ENCODE results near the gene STRA6. TPM values are rescaled to one million over a fixed set of nuclear protein-coding genes. Genes with fewer than 3 reads are reported as not detected.

STRA6 gene
- total RNA-seq, 1 experiment from 2014 or later = 0.29 TPM

GRCh38 chr15:74193299-74193718, 9.3 kb downstream of the STRA6 start:
- Histone ChIP-seq H3K36me3 (ENCODE audit: low read depth, low read length) (no peaks in the 10 kb centered on the region), H3K9ac (ENCODE audit: low read length) (no peak overlapping the region), H3K4me2 (ENCODE audit: low read length) (0 out of 2 replicates have a peak overlapping the region, but pooled peaks have one; percentile 29), H3K4me3 (ENCODE audit: low read length) (no peak overlapping the region), H3K9me3 (ENCODE audit: low read length) (no peaks in the 10 kb centered on the region), H4K20me1 (ENCODE audit: low read length) (no peaks in the 10 kb centered on the region), H3F3A (ENCODE audit: low read length, unreplicated experiment) (peaks cover 5% of the 10 kb centered on the region), H3K4me1 (ENCODE audit: insufficient read depth, low read length) (peaks cover 50% of the 10 kb centered on the region), H2AFZ (ENCODE audit: low read length) (no peak overlapping the region), H3K79me2 (ENCODE audit: low read length) (no peaks in the 10 kb centered on the region), H3K9me2 (replicated peaks; ENCODE audit: low read length) (no peaks in the 10 kb centered on the region), H3K27ac (ENCODE audit: low read length) (peak overlapping the region; percentile 77), H3K27me3 (ENCODE audit: low read length) (no peaks in the 10 kb centered on the region)
- intact Hi-C loops (cut with micrococcal nuclease) = no loop called here
- CTCF ChIA-PET = no interaction called here
- POLR2A ChIA-PET (ENCODE audit: unreplicated experiment) = interaction anchor here (0.7 kb wide), 1 partner anchor 26 kb away, joined by 3 read pairs; no protein-coding TSS in a partner anchor
- ATAC-seq (peak; percentile 84), DNase-seq (peak; percentile 93)
- no TSS peak for BruUV-seq (replicated peaks)
- no peak for TF ChIP-seq EZH2phosphoT487 (IDR thresholded peaks at IDR 0.05; ENCODE audit: borderline replicate concordance, low read length)
- TF ChIP-seq EZH2 (IDR thresholded peaks at IDR 0.05; ENCODE audit: low read length, unreplicated experiment) = no peak
- TF ChIP-seq, protein P1, sequence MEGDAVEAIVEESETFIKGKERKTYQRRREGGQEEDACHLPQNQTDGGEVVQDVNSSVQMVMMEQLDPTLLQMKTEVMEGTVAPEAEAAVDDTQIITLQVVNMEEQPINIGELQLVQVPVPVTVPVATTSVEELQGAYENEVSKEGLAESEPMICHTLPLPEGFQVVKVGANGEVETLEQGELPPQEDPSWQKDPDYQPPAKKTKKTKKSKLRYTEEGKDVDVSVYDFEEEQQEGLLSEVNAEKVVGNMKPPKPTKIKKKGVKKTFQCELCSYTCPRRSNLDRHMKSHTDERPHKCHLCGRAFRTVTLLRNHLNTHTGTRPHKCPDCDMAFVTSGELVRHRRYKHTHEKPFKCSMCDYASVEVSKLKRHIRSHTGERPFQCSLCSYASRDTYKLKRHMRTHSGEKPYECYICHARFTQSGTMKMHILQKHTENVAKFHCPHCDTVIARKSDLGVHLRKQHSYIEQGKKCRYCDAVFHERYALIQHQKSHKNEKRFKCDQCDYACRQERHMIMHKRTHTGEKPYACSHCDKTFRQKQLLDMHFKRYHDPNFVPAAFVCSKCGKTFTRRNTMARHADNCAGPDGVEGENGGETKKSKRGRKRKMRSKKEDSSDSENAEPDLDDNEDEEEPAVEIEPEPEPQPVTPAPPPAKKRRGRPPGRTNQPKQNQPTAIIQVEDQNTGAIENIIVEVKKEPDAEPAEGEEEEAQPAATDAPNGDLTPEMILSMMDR (conservative IDR thresholded peaks at IDR 0.05; ENCODE audit: low read depth, low read length) = no peak

DNA sequence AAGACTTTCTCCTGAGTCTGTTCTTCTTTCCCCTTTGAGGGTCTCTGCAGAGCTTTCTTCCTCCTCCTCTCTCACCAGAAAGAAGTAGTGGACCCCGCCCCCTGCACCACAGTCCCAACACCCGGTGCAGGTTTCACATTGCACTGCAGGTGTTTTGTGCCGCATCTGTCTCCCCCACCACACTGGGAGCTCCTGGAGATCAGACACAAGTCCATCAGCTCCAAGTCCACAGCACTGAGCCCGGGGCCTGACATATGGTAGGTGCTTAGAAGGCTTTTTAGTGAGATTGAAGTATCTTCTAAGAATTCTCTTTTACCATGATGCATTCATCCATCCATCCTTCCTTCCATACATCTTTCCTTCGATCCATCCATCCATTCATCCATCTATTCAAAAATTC, 9.8 kb downstream of the STRA6 start:
- H3K79me2 ChIP-seq (ENCODE audit: low read length) = no peaks in the 10 kb centered on the region
- H3K9me3 ChIP-seq (ENCODE audit: low read length) = no peaks in the 10 kb centered on the region
- ATAC-seq (no peak), DNase-seq (no peak)
- intact Hi-C loops (cut with micrococcal nuclease) = no loop called here
- H3K27ac ChIP-seq (ENCODE audit: low read length) = no peak overlapping the region
- H3K36me3 ChIP-seq (ENCODE audit: low read depth, low read length) = no peaks in the 10 kb centered on the region
- POLR2A ChIA-PET (ENCODE audit: unreplicated experiment) = no interaction called here
- H2AFZ ChIP-seq (ENCODE audit: low read length) = no peak overlapping the region
- no peaks in the 10 kb centered on the region for H3K9me2 ChIP-seq (replicated peaks; ENCODE audit: low read length)
- no peak overlapping the region for H3K4me3 ChIP-seq (ENCODE audit: low read length)
- no TSS peak for BruUV-seq (replicated peaks)
- no peaks in the 10 kb centered on the region for H3K27me3 ChIP-seq (ENCODE audit: low read length)
- CTCF ChIA-PET = no interaction called here
- no peak overlapping the region for H3K9ac ChIP-seq (ENCODE audit: low read length)
- peaks cover 5% of the 10 kb centered on the region for H3F3A ChIP-seq (ENCODE audit: low read length, unreplicated experiment)
- H3K4me2 ChIP-seq (ENCODE audit: low read length) = peak overlapping the region; percentile 29; the same call in 1 of the 2 replicates
- TF ChIP-seq EZH2phosphoT487 (IDR thresholded peaks at IDR 0.05; ENCODE audit: borderline replicate concordance, low read length) (no peak), EZH2 (IDR thresholded peaks at IDR 0.05; ENCODE audit: low read length, unreplicated experiment) (no peak)
- TF ChIP-seq, protein P1 (conservative IDR thresholded peaks at IDR 0.05; ENCODE audit: low read depth, low read length) = no peak
- H3K4me1 ChIP-seq (ENCODE audit: insufficient read depth, low read length) = peaks cover 44% of the 10 kb centered on the region
- no peaks in the 10 kb centered on the region for H4K20me1 ChIP-seq (ENCODE audit: low read length)

DNA sequence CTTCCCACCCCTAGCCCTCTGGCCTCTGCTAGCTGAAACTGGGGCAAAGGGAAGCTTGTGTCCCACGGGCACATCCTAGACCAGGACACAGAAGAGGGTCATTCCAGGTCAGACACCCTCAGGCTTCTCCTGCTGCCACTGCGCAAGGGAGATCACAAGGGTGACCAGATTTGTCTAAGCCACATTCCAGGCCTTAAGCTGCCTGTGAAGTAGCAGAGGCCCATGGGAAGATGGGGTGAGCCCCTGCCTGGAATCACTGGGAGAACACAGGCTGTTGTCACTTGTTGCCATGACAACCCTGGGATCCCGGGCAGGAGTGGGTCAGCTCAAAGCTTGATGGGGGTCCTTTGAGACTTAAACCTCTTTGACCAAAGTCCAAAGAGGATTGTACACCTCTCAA, 10.8 kb downstream of the STRA6 start:
- TF ChIP-seq EZH2phosphoT487 (IDR thresholded peaks at IDR 0.05; ENCODE audit: borderline replicate concordance, low read length) (no peak), EZH2 (IDR thresholded peaks at IDR 0.05; ENCODE audit: low read length, unreplicated experiment) (no peak)
- TF ChIP-seq, protein P1 (conservative IDR thresholded peaks at IDR 0.05; ENCODE audit: low read depth, low read length) = no peak
- BruUV-seq (replicated peaks) = no TSS peak
- ATAC-seq (no peak), DNase-seq (no peak)
- Histone ChIP-seq H3K4me1 (ENCODE audit: insufficient read depth, low read length) (peaks cover 35% of the 10 kb centered on the region), H3K9ac (ENCODE audit: low read length) (no peak overlapping the region), H3K36me3 (ENCODE audit: low read depth, low read length) (no peaks in the 10 kb centered on the region), H2AFZ (ENCODE audit: low read length) (no peak overlapping the region), H4K20me1 (ENCODE audit: low read length) (no peaks in the 10 kb centered on the region), H3K9me2 (replicated peaks; ENCODE audit: low read length) (no peaks in the 10 kb centered on the region), H3F3A (ENCODE audit: low read length, unreplicated experiment) (peaks cover 5% of the 10 kb centered on the region), H3K27me3 (ENCODE audit: low read length) (no peaks in the 10 kb centered on the region), H3K4me2 (ENCODE audit: low read length) (no peak overlapping the region), H3K4me3 (ENCODE audit: low read length) (no peak overlapping the region), H3K27ac (ENCODE audit: low read length) (no peak overlapping the region), H3K9me3 (ENCODE audit: low read length) (no peaks in the 10 kb centered on the region), H3K79me2 (ENCODE audit: low read length) (no peaks in the 10 kb centered on the region)
- intact Hi-C loops (cut with micrococcal nuclease) = no loop called here
- ChIA-PET CTCF (no interaction called here), POLR2A (ENCODE audit: unreplicated experiment) (no interaction called here)
